H1 (cell line): ENCODE measurements around the gene CENPM. TPM values are rescaled to one million over a fixed set of nuclear protein-coding genes. Genes with fewer than 3 reads are reported as not detected.

Experiments used
- CTCF ChIA-PET: fragments of 300-600 bp; sonication (Branson Sonifier 250); formaldehyde crosslinking; loops from one replicate; lab custom pipeline; 2021; ENCODE audit not compliant: partially characterized antibody; lab: Charles Lee
- POLR2A ChIA-PET: fragments of 300-600 bp; sonication (Branson Sonifier 250); formaldehyde crosslinking; loops from one replicate; lab custom pipeline; 2021; ENCODE audit warnings: inconsistent platforms; ENCODE audit not compliant: partially characterized antibody; lab: Charles Lee
- DNase-seq, 2 experiments: peaks; one replicate each; pipeline versions ENCODE4 v3.0.0 to v3.0.0-alpha.2; 2010 to 2022; ENCODE audit warnings: low spot score in 2 of 2, low read depth in 1 of 2, mixed read lengths in 1 of 2
- FAIRE-seq: peaks from 2 replicates; lab custom pipeline; 2011; peaks lifted over from hg19 to GRCh38; lab: Jason Lieb, UNC
- H2AFZ ChIP-seq: 2 replicates; pipeline ENCODE4 v1.8.1; 2012; ENCODE audit warnings: low read length, inconsistent platforms
- H2AK5ac ChIP-seq: 2 replicates; pipeline ENCODE4 v1.6.1; 2013; ENCODE audit warnings: low read depth, low read length
- H2BK120ac ChIP-seq: replicated peaks from 2 replicates; pipeline ENCODE3; 2013; ENCODE audit warnings: low read depth, low read length, inconsistent platforms
- H2BK12ac ChIP-seq: 2 replicates; pipeline ENCODE4 v1.6.1; 2013; ENCODE audit warnings: low read depth, low read length
- H2BK15ac ChIP-seq: 2 replicates; pipeline ENCODE4 v1.6.1; 2013; ENCODE audit warnings: low read length
- H2BK20ac ChIP-seq: 2 replicates; pipeline ENCODE4 v1.6.1; 2013; ENCODE audit warnings: low read length
- H2BK5ac ChIP-seq: 2 replicates; pipeline ENCODE4 v1.6.1; 2013; ENCODE audit warnings: low read depth, low read length
- H3K14ac ChIP-seq: 2 replicates; pipeline ENCODE4 v1.6.1; 2013; ENCODE audit warnings: inconsistent platforms; ENCODE audit not compliant: insufficient read length
- H3K18ac ChIP-seq: 2 replicates; pipeline ENCODE4 v1.6.1; 2013; ENCODE audit warnings: low read length; ENCODE audit errors: extremely low read depth
- H3K23ac ChIP-seq: 2 replicates; pipeline ENCODE4 v1.6.1; 2013; ENCODE audit warnings: inconsistent platforms; ENCODE audit not compliant: insufficient read length
- H3K23me2 ChIP-seq: 2 replicates; pipeline ENCODE4 v1.6.1; 2013; ENCODE audit warnings: low read depth, low read length
- H3K27ac ChIP-seq: 2 replicates; pipeline ENCODE4 v1.6.1; 2011; ENCODE audit warnings: low read depth, low read length, inconsistent platforms
- H3K27me3 ChIP-seq, 4 experiments: replicated peaks in 1 of 4; 1 replicate in 1 of 4; 2 replicates in 3 of 4; pipeline versions ENCODE4 v1.6.1 to v1.8.1; 2011 to 2013; ENCODE audit warnings: low read length in 3 of 4, mild to moderate bottlenecking in 3 of 4, inconsistent platforms in 2 of 4, mixed read lengths in 2 of 4, moderate library complexity in 1 of 4; ENCODE audit not compliant: control insufficient read depth in 3 of 4, insufficient read depth in 3 of 4; ENCODE audit errors: extremely low read depth in 1 of 4
- H3K36me3 ChIP-seq, 4 experiments: 2 replicates each; pipeline versions ENCODE4 v1.6.1 to v1.8.1; 2011 to 2013; ENCODE audit warnings: mild to moderate bottlenecking in 4 of 4, low read length in 3 of 4, moderate library complexity in 2 of 4, control low read depth in 1 of 4, inconsistent platforms in 1 of 4; ENCODE audit not compliant: insufficient read depth in 4 of 4, control insufficient read depth in 2 of 4
- H3K4ac ChIP-seq: replicated peaks from 2 replicates; pipeline ENCODE3; 2013; ENCODE audit warnings: low read length, low read depth, mixed read lengths, inconsistent platforms; ENCODE audit not compliant: insufficient read length
- H3K4me1 ChIP-seq, 4 experiments: replicated peaks in 1 of 4; 1 replicate in 1 of 4; 2 replicates in 3 of 4; pipeline versions ENCODE4 v1.6.1 to v1.8.1; 2011 to 2013; ENCODE audit warnings: low read length in 3 of 4, inconsistent platforms in 2 of 4, mixed read lengths in 1 of 4; ENCODE audit not compliant: insufficient read depth in 4 of 4, control insufficient read depth in 3 of 4
- H3K4me2 ChIP-seq, 2 experiments: 2 replicates each; pipeline versions ENCODE4 v1.6.1 to v1.8.1; 2011 to 2013; ENCODE audit warnings: low read depth in 2 of 2, low read length in 2 of 2, control low read depth in 1 of 2, inconsistent platforms in 1 of 2, mild to moderate bottlenecking in 1 of 2; ENCODE audit not compliant: insufficient read depth in 1 of 2
- H3K4me3 ChIP-seq, 4 experiments: fragments of 200-600, 300-600 bp in 1 of 4; sonication (generic), shearing (Covaris generic), sonication (Bioruptor Twin) in 1 of 4; 2 replicates each; pipeline versions ENCODE4 v1.5.1 to v1.8.1; 2011 to 2016; ENCODE audit warnings: low read length in 4 of 4, low read depth in 3 of 4, control low read depth in 2 of 4, inconsistent platforms in 2 of 4, mild to moderate bottlenecking in 2 of 4, mixed read lengths in 1 of 4, moderate library complexity in 1 of 4; ENCODE audit not compliant: insufficient read depth in 2 of 4; ENCODE audit errors: extremely low read depth in 1 of 4
- H3K56ac ChIP-seq: replicated peaks from 2 replicates; pipeline ENCODE3; 2013; ENCODE audit warnings: low read depth, mild to moderate bottlenecking, mixed read lengths, low read length, inconsistent platforms; ENCODE audit not compliant: insufficient read length
- H3K79me1 ChIP-seq: 2 replicates; pipeline ENCODE4 v1.6.1; 2013; ENCODE audit warnings: low read depth, low read length, control low read depth
- H3K79me2 ChIP-seq, 2 experiments: 2 replicates each; pipeline versions ENCODE4 v1.6.1 to v1.8.1; 2012 to 2013; ENCODE audit warnings: low read length in 2 of 2, mild to moderate bottlenecking in 2 of 2, inconsistent platforms in 1 of 2; ENCODE audit not compliant: insufficient read depth in 2 of 2, control insufficient read depth in 1 of 2
- H3K9ac ChIP-seq, 4 experiments: replicated peaks in 1 of 4; 1 replicate in 1 of 4; 2 replicates in 3 of 4; pipeline versions ENCODE4 v1.6.1 to v1.8.1; 2011 to 2013; ENCODE audit warnings: low read depth in 3 of 4, low read length in 3 of 4, control low read depth in 2 of 4, mild to moderate bottlenecking in 2 of 4, moderate library complexity in 2 of 4, inconsistent platforms in 1 of 4; ENCODE audit errors: extremely low read depth in 1 of 4
- H3K9me3 ChIP-seq, 2 experiments: 2 replicates each; pipeline versions ENCODE4 v1.6.1 to v1.8.1; 2012 to 2013; ENCODE audit warnings: mild to moderate bottlenecking in 2 of 2, moderate library complexity in 2 of 2, control low read depth in 1 of 2, inconsistent platforms in 1 of 2, low read depth in 1 of 2, low read length in 1 of 2, mixed read lengths in 1 of 2; ENCODE audit not compliant: insufficient read depth in 2 of 2
- H4K20me1 ChIP-seq, 2 experiments: replicated peaks in 1 of 2; 2 replicates each; pipeline versions ENCODE3 to v1.8.1; 2011 to 2013; ENCODE audit warnings: inconsistent platforms in 2 of 2, low read length in 2 of 2, mild to moderate bottlenecking in 1 of 2; ENCODE audit not compliant: insufficient read depth in 2 of 2, control insufficient read depth in 1 of 2
- H4K5ac ChIP-seq: 2 replicates; pipeline ENCODE4 v1.6.1; 2013; ENCODE audit warnings: low read length, low read depth, mixed read lengths, inconsistent platforms; ENCODE audit not compliant: insufficient read length
- H4K8ac ChIP-seq: 2 replicates; pipeline ENCODE4 v1.8.0; 2013; ENCODE audit warnings: mild to moderate bottlenecking, moderate library complexity, low read length, inconsistent platforms; ENCODE audit not compliant: insufficient read depth; ENCODE audit errors: extremely low read depth
- H4K91ac ChIP-seq: replicated peaks from 2 replicates; pipeline ENCODE3; 2013; ENCODE audit warnings: low read length, mixed read lengths, inconsistent platforms; ENCODE audit not compliant: insufficient read length
- BRCA1 ChIP-seq: IDR thresholded peaks from 2 replicates; pipeline ENCODE4 v1.6.1; 2012; ENCODE audit warnings: low read depth, low read length, improper control_type of control experiment
- HDAC2 ChIP-seq, 2 experiments: fragments of 300-600 bp in 1 of 2; sonication (generic) in 1 of 2; IDR thresholded peaks; 2 replicates each; pipeline ENCODE4 v1.6.1; 2011 to 2012; ENCODE audit warnings: low read depth in 2 of 2, low read length in 2 of 2, mild to moderate bottlenecking in 2 of 2, moderate library complexity in 2 of 2, borderline replicate concordance in 1 of 2, inconsistent platforms in 1 of 2
- HDAC6 ChIP-seq: IDR thresholded peaks from one replicate; pipeline ENCODE4 v1.7.1; 2012; ENCODE audit warnings: low read depth, mild to moderate bottlenecking, inconsistent platforms, low read length, moderate library complexity
- MAFK ChIP-seq: IDR thresholded peaks from 2 replicates; pipeline ENCODE4 v1.6.1; 2012; ENCODE audit warnings: low read depth, mild to moderate bottlenecking, improper control_type of control experiment, low read length
- POLR2A ChIP-seq, 2 experiments: IDR thresholded peaks; 1 replicate in 1 of 2; 2 replicates in 1 of 2; pipeline ENCODE4 v1.6.1; 2011; ENCODE audit warnings: low read depth in 2 of 2, low read length in 2 of 2, mild to moderate bottlenecking in 2 of 2; ENCODE audit errors: control extremely low read depth in 1 of 2
- POLR2AphosphoS5 ChIP-seq: IDR thresholded peaks from 2 replicates; pipeline ENCODE4 v1.6.1; 2011; ENCODE audit warnings: low read depth, low read length
- RAD21 ChIP-seq, 2 experiments: IDR thresholded peaks in 1 of 2; conservative IDR thresholded peaks in 1 of 2; 2 replicates each; pipeline ENCODE4 v1.6.1; 2011; ENCODE audit warnings: low read depth in 2 of 2, low read length in 2 of 2, improper control_type of control experiment in 1 of 2, inconsistent platforms in 1 of 2, mild to moderate bottlenecking in 1 of 2, moderate library complexity in 1 of 2
- SIRT6 ChIP-seq: IDR thresholded peaks from one replicate; pipeline ENCODE4 v1.7.1; 2012; ENCODE audit warnings: low read length, inconsistent platforms
- SP1 ChIP-seq: IDR thresholded peaks from 2 replicates; pipeline ENCODE4 v1.6.1; 2011; ENCODE audit warnings: low read depth, low read length
- TAF1 ChIP-seq: IDR thresholded peaks from 2 replicates; pipeline ENCODE4 v1.6.1; 2011; ENCODE audit warnings: mild to moderate bottlenecking, low read depth, low read length
- TEAD4 ChIP-seq: IDR thresholded peaks from 2 replicates; pipeline ENCODE4 v1.6.1; 2012; ENCODE audit warnings: low read depth, low read length, inconsistent platforms, mixed read lengths
- WGBS, 2 experiments: shearing (Covaris generic) in 1 of 2; methylation state at CpG; one replicate each; pipeline versions ENCODE4 v1.1.6 to v1.1.7; 2013 to 2015; ENCODE audit warnings: low lambda C conversion rate in 2 of 2, mixed read lengths in 2 of 2, inconsistent platforms in 1 of 2, low coverage in 1 of 2, missing lambda C conversion rate in 1 of 2; ENCODE audit not compliant: insufficient replicate concordance in 2 of 2, insufficient coverage in 1 of 2, insufficient read length in 1 of 2; ENCODE audit errors: extremely low coverage in 1 of 2, missing lambda C conversion rate in 1 of 2; 5-methylcytosine and 5-hydroxymethylcytosine counted together
- polyA plus RNA-seq, 7 experiments: library from polyadenylated mRNA; depleted of rRNA in 3 of 7; stranded (reverse) in 5 of 7; unstranded in 2 of 7; fragments of >200 nt in 5 of 7; fragments of 200-250 nt in 2 of 7; gene quantifications; 1 replicate in 5 of 7; 2 replicates in 1 of 7; 4 replicates in 1 of 7; pipeline versions ENCODE4 v1.2.1 to v1.2.3, GENCODE V29; 2011 to 2013; ENCODE audit warnings: missing spikeins in 2 of 7, mixed read lengths in 2 of 7
- total RNA-seq: library from RNA; stranded (reverse); fragmentation: NEBNext Ultra II Directional; extraction: Animal tissue kit (Norgen Biotek cat#: 25700); gene quantifications from 2 replicates; pipeline ENCODE4 v1.2.1, GENCODE V29; 2021
- TF ChIP-seq, protein P1 (sequence below): IDR thresholded peaks from 2 replicates; pipeline ENCODE4 v1.6.1; 2011; ENCODE audit warnings: low read depth, mild to moderate bottlenecking, low read length; ENCODE audit not compliant: insufficient read depth
- TF ChIP-seq, protein P2 (sequence below): IDR thresholded peaks from 2 replicates; pipeline ENCODE4 v1.6.1; 2011; ENCODE audit warnings: low read length, improper control_type of control experiment

Gene CENPM
- total and polyA plus RNA-seq, 2 of the 8 experiments (the other 6 are each of a cell fraction or from before 2014, with no cell fraction given), result 32.0 to 80.4 TPM

DNA sequence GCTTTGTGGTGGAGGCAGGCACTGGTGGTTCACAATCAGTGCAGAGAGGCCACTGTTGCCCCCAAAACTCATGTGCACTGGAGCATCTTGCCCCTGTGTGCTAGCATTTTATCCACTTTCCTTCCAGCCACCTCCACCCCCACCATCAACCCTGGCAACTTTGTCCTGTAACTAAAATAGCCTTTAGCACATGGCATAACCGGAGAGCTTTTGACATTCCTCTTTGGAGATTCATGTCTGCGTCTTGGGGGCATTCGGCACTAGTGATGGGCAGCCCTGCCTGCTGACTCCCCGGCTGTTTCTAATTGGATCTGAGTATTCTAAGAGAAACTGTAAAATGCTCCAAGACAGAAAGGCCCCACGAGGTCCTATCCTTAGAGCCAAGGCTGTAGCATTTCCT is 47.8 kb downstream of the CENPM start:
- Histone ChIP-seq H2AK5ac (no peak overlapping the region), H4K8ac (no peak overlapping the region), H3K9ac (no peak overlapping the region), H3K4me3 (no peak overlapping the region), H2BK20ac (no peak overlapping the region), H3K23ac (no peak overlapping the region), H3K14ac (no peak overlapping the region), H4K91ac (no peak overlapping the region), H2BK120ac (no peak overlapping the region), H3K4me1 (no peaks in the 10 kb centered on the region), H2BK5ac (no peak overlapping the region), H3K36me3 (peaks cover 47 to 73% (median 61%) of the 10 kb centered on the region in 4 experiments), H3K79me2 (no peaks in the 10 kb centered on the region), H3K23me2 (no peaks in the 10 kb centered on the region), H3K79me1 (no peaks in the 10 kb centered on the region; the same call in 1 of the 2 replicates), H4K20me1 (peaks cover 7 to 20% of the 10 kb centered on the region in 2 experiments), H3K4ac (no peak overlapping the region), H3K18ac (no peak overlapping the region), H2BK15ac (no peak overlapping the region), H4K5ac (no peak overlapping the region), H2BK12ac (no peak overlapping the region), H3K4me2 (no peak overlapping the region), H3K9me3 (no peaks in the 10 kb centered on the region), H3K27ac (no peak overlapping the region), H2AFZ (no peak overlapping the region), H3K56ac (no peak overlapping the region), H3K27me3 (no peaks in the 10 kb centered on the region)
- no peak for FAIRE-seq
- no peak for DNase-seq
- ChIA-PET POLR2A (interaction anchor here (1.2 kb wide), 2 partner anchors 29 to 34 kb away, joined by 3 read pairs; no protein-coding TSS in a partner anchor), CTCF (interaction anchor here (1.2 kb wide), 1 partner anchor 9 kb away, joined by 4 read pairs; no protein-coding TSS in a partner anchor)
- WGBS, 2 experiments, result 94% methylated on average over 5 of the region's 5 CpGs; no CpG with 5 or more reads in 1 of the 2 experiments
- TF ChIP-seq, protein P1, sequence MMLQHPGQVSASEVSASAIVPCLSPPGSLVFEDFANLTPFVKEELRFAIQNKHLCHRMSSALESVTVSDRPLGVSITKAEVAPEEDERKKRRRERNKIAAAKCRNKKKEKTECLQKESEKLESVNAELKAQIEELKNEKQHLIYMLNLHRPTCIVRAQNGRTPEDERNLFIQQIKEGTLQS, result no peak
- TF ChIP-seq HDAC2 (IDR thresholded peaks at IDR 0.05; ENCODE audit: borderline replicate concordance in 1 of 2, low read depth in 2 of 2, low read length in 2 of 2), result no peak
- TF ChIP-seq HDAC6, result no peak
- TF ChIP-seq MAFK, result no peak
- no peak for TF ChIP-seq RAD21 (IDR thresholded peaks at IDR 0.05 in 1 of 2, conservative IDR thresholded peaks at IDR 0.05 in 1 of 2; ENCODE audit: low read depth in 2 of 2, low read length in 2 of 2)
- TF ChIP-seq, protein P2, sequence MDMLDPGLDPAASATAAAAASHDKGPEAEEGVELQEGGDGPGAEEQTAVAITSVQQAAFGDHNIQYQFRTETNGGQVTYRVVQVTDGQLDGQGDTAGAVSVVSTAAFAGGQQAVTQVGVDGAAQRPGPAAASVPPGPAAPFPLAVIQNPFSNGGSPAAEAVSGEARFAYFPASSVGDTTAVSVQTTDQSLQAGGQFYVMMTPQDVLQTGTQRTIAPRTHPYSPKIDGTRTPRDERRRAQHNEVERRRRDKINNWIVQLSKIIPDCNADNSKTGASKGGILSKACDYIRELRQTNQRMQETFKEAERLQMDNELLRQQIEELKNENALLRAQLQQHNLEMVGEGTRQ, result no peak
- no peak for TF ChIP-seq TEAD4
- no peak for TF ChIP-seq SIRT6
- TF ChIP-seq BRCA1, result no peak
- no peak for TF ChIP-seq POLR2A (IDR thresholded peaks at IDR 0.05; ENCODE audit: control extremely low read depth in 1 of 2, low read depth in 2 of 2, low read length in 2 of 2)
- TF ChIP-seq TAF1, result no peak
- no peak for TF ChIP-seq SP1
- TF ChIP-seq POLR2AphosphoS5, result no peak
